ENCODE results near the gene CLNK. TPM values are rescaled to one million over a fixed set of nuclear protein-coding genes. Genes with fewer than 3 reads are reported as not detected.
"Not testable (repeated sequence)": the region's sequence is repeated elsewhere in the genome, so short reads cannot be mapped to it uniquely, and the experiment has no call there.

The CLNK gene
- total RNA-seq, 1 donor from 2014 or later, result not detected

DNA sequence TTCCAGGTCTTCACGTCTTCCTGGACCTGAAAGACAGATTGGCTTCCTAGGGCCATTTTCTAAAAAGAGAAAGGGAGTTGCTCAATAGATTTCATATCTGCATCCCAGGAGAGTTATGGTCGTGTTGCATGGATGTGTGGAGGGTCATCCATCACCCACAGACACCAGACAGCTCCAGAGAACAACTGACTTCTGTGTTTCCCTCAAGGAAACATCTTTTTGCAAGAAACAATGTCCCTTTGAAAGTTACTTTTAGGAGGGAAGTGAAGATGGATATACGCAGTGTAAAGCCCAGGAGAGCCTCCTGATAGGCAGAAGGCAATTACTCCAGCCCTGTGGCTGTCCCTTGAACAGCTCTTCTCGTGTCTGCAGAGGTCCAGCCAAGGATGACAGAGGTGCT, 108.3 kb downstream of the CLNK start:
- DNase-seq, result no peak

DNA sequence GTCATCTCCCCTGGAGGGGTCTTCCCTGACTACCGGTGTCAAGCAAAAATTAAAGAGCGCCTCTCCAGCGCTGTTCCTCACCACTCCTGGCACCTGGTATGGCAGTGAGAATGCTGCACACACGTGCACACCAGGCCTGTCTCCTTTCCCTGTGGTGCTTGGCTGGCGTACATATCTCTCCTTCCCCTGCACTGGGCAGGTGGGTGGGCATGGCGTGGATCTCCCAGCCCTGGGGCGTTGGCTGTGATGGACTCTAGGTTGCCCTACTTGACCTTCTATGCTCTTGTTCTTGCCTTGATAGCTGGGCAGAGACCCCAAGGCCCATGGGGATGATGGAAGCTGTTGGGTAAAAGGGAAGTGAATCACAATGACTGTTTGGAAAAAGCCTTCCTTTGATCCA, 109.2 kb downstream of the CLNK start:
- no peak for DNase-seq

DNA sequence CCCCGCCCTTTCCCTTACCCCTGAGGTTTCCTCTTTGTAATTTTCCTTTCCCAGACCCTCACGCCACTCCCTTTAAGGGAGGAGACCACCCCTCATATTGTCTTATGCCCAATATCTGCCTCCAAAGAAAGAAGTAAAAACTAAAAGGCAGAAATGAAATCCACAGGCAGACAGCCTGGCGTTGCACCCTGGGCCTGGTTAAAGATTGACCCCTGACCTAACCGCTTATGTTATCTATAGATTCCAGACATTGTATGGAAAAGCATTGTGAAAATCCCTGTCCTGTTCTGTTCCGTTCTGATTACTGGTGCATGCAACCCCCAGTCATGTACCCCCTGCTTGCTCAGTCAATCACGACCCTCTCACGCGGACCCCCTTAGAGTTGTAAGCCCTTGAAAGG, 110.0 kb downstream of the CLNK start:
- DNase-seq, result not testable (repeated sequence)

DNA sequence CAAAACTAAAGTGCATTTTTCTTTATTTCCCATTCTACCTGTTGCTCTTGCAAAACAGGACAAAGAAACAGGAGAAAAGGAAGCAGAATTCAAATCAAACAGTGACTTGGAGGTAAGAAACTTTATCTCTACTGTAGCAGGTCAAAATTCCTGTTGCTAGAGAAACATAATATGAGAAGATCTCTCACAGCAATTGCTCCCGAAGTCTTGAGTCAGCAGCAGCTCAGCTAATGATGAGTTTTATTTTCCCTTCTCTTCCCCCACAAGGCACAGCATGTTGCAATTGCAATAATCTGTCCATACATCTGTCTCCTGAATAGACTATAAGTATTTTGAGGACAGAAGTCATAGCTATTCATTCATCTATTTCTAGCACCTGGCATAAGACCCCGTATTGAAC, 112.7 kb downstream of the CLNK start:
- DNase-seq, result no peak

DNA sequence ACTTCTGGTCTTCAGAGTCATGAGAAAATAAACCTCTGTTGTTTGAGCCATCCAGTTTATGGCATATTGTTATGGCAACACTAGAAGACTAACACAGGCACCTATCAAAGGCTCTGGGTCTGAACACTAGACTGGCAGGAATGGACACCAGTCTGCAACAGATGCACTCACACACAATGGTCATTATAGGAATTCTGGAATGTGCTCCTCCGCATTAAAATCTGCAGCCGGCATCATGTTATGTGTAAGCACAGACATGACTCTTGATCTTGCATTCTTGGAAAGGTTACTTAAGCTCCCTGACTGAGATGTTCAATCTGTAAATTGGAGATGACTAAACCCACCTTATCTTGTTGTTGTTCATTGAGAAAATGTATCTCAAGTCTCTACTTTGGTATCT, 115.1 kb downstream of the CLNK start:
- DNase-seq, result no peak

DNA sequence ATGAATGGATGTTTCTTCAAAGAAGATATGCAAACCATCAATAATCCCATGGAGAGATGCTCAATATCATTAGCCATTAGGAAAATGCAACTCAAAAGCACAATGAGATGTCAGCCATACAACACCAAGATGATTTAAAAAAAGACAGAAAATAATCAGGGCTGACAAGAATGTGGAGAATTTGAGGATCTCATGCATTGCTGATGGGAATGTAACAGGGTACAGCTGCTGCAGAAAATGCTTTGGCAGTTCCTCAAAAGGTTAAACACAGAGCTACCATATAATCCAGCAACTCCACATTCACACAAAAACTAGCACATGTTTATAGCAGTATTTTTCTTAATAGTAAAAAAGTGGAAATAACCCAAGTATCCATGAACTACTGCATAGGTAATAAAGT, 116.8 kb downstream of the CLNK start:
- DNase-seq, result no peak

DNA sequence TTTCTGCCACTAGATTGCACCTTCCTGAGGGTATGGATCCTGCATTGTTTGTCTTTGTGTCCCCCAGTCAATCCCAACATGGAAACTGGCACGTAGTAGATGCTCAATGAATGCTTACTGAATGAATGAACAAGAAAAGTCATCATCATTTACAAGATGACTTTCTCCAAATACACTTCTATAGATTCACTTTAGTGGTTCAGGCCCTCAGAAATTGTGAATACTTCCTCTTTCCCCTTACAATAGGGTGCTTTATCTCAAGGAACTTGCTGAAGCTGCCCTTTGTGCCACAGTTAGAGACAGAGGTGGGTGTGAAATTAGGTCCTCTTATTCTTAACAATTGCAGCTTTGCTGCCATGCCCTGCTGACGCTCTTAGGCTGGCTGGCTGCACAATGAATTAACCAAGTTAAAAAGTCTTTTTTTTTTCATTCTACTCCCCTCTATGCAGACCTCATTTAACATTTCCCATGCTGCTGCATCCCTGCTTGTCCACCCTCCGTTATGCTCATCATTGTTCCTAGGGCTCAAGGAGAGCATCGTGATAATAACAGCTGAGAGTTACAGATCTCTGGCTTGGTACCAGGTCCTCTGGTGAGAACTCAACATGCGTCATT, 119.3 kb downstream of the CLNK start:
- no peak for DNase-seq

DNA sequence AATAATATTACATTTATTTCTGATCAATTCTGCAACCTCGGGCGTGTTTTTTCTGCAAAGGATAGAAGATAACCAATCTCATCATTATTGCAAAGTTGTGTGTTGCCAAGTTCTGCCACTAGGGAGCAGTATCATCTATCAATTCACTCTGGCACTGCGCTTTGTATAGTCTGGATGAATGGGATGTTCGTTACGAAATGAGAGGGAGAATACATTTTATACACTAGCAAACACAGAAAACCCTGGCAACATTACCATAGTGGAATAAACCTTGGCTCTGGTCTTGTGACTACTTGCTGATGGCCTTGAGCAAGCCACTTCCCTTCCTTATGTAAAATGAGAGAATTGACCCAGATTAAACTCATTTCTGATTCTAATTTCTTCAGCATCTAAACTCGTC, 129.9 kb downstream of the CLNK start:
- DNase-seq, result peak; percentile 78

DNA sequence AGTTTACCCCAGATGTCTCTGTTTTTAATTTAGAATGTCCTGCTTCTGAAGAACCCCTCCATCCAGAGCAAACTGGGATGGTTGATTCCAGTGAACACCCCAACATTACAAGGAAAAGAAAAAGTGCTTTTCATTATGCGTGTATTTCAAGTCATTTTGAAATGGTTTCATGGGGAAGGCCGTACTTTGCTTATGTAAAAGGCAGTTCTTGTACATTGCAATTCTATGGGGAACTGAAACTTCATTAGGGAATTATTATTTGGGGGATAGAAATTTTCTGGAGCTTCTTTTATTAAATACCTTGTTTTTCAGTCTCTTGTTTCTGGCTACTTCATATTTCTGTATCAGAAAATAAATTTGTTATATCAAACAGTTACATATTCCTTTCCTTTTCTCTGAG, 130.4 kb downstream of the CLNK start:
- DNase-seq, result no peak

DNA sequence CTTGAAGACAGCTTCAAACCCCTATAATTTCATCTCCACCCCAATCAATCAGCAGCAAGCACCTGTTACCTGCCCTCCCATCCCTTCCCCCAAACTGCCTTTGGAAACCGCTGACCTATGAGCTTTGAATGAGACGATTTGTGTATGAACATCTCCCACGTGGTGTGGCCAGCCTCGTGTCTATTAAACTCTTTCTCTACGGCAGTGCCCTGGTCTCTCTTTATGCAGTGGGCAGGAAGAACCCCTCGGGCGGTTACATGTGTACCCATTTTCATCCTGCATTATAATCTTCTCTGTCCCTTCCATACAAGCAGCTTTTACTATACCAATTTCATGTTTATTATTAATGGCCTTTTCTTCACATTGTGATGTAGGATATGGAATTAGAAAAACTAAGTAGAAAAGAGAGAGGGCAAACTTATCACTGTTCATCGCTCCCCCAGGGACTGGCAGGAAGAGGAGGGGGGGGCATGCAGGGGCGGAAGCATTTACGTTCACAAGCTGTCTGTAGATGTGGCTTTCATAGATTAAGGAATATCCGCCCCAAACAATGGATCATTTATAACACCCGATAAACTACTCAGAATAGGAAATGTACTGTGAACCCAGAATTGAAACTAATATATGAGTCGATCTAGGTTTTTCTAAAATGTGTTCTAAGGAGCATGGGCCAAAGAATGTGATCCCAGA, 131.8 kb downstream of the CLNK start:
- DNase-seq, result no peak

DNA sequence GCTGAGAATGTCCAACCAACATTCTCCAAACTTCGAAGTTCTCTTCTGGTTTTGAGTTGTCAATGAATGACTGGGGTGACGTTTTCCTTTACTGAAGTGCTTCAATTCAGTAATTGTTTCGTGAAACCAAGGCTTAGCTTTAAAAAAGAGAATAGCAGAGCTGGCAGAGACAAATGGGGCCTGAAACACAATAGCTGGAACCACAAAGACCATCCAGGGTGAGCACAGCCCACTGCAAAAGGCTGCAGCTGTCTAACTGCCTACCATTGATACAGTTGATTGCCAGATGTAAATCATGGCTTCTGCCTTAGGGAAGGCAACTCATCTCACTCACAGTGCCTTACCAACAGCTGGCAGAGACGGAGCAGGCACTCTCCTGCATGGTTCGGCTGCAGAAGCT, 148.7 kb downstream of the CLNK start:
- no peak for DNase-seq

DNA sequence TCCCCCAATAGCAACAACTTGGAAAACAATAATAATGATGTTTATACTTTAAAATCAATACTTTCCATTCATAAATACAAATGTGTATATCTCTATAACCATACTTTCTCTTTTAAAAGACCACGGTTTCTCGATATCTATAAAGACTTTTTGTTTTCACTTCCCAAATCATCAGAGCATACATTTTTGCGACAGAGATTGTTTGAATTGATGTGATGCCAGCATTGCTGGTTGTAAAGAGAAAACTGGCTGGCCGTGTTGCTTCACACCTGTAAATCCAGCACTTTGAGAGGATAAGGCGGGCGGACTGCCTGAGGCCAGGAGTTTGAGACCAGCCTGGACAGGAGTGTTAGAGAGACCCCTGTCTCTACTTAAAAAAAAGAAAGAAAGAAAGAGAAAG, 149.7 kb downstream of the CLNK start:
- no peak for DNase-seq

DNA sequence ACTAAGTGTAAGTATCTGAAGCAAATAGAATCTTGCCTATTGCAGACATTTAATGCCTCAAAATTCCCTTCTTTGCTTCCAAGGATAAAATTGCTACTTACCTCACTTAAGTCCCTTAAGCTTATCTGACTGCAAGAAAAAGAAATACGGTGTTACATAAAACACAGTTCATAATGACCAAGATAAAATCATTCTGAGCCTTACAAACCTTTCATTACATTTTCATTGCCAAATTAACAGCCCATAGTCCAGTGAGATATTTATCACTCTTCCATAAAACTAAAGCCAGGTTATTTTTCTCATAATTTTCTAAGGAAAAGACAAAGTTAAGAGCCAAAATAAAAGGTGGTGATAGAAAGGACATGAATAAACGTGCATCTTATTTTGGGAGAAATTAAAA, 152.4 kb downstream of the CLNK start:
- DNase-seq, result no peak

DNA sequence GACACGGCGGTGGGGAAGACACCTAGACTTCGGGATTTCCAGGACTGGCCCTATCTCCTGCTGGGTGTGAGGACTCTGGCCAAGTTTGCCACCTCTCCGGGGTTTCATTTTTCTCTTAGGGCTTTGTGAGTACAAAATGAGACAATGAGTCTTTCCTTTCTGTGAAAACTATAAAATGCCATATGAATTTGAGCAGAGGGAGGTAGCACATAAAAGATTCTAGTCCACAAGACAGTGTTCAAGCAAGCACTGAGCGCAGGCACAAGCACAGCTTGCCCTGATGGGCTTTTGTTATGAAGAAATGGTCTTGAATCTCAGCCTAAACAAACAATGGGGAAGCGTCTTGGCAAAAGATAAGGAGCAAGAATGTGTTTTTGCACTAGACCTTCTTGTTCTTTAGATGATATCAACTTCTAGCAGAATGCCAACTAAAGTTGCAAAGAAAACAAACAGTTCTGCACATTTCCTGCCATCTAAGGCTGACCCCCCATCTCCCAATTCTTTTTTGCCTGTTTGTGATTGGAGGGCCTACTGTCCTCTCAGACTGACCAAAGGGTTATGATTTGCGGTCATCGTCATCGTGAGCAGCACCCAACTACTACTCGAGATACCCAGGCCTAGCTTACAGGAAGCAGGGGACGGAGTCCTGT, 154.3 kb downstream of the CLNK start:
- DNase-seq, result no peak

DNA sequence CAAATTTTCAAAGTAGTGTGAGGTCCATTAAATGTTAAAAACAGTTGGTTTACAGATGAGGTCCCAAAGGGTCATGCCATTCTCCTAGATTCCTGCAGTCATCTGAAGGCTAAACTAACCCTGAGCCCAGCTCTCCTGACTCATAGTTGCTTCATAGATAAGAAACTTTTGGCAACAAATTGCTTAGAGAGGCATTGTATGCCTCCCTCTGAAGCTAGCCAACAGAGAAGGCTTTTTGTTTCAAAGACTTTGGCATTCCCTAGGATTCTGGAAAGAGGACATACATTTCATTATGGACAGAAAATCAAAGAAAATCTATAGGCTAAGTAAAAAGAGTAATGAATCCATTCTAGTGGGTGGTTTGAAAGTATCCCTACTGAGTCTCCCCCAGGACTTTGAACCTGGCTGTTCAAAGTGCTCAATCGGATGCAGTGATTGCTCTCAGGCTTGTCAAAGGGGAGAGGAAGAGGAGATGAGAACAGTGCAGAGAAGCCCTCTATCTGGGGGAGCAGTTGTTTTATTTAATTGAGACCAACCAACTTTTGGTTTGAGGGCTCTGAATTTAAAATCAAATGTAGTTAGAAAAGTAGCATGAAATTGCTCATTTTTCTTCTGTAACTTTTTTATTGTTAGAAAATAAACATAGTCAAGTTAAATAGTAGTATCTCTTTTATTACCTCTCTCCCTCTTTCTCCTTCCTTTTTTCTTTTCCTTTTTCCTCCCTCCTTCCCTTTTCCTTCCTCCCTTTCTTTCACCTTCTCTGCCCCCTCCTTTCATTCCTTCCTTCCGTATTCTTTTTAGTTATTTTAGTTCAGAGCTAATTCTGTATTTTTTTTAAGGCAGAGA, 155.1 kb downstream of the CLNK start:
- DNase-seq, result no peak

DNA sequence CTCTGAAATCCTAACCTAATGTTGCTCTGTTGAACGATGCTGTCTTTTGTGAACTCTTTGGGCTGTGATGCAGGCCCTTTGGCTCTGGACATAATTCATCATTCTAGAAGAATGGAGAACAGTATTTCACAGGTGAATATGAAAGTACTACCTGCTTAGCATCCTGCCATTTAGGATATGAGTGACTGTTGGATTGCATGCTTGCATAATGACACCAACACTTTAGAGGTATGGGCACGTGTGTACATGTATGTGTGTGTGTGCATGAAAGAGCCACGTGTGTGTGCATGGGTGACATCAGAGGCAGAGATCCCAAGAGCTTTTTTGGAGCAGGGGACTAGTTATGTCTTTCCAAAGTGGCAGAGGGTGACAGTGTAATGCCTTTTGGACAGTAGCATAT, 157.1 kb downstream of the CLNK start:
- DNase-seq, result no peak

DNA sequence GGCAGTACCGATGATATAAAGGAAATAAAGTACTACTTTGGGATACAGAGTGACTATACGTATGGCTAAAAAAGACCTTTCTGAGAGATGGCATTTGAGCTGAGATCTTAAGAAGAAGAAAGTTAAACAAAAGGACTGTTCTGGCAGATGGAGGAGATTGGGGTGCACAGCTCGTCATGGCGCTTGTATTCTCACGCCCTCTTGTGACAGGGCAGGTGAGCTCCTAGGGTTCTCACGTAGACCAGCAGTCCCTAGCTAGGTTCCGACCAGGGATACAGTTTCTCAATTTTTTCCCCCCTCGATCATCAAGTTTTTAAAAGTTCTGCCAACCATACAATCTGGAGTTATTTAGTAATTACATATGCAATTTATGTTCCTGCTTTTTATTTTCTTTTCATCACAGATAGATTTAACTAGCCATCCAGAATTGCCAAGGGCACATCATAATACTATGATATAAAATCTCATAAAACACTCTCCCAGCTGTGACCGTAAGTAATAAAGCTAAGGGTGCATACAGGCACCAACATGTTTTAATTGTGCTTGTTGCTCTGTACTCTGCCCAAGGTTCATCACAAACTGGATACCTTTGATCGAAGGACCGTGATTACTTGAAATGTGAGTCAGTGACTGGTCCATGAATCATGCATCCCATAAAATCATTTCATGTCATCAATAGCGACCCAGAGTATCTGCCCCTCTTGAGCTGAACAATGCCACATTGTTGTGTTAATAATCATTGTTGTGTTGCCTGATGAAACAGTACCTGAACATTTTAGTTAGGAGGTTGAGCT, 157.9 kb downstream of the CLNK start:
- no peak for DNase-seq

DNA sequence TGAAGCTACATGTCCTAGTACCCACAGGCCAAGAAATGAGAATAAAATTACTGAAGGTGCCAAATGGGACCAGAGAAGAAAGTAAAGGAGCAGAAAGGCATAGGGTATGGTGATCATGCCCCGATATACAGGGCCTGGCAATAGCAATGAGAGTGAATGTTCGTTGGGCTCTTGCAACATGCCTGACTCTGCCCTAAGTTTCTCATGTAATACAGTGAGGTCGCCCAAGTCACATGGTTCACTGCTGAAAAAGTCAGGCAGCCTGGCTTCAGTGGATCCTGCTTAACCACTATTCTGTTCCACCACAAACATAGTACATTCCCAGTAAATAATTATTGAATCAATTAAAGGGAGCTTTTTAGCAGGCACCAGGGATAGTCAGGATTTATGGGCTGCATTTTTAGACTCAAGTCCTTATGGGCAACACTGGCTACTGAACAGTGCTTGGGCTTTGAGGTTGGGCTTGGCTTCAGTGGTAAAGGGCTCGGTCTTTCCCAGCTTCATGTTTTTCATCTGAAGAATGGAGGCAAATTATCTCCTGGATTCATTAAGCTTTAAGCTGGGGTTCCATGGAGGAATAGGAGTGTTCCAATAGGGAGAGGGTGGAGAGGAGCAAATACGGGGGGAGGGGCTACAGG, 160.3 kb downstream of the CLNK start:
- DNase-seq, result no peak

DNA sequence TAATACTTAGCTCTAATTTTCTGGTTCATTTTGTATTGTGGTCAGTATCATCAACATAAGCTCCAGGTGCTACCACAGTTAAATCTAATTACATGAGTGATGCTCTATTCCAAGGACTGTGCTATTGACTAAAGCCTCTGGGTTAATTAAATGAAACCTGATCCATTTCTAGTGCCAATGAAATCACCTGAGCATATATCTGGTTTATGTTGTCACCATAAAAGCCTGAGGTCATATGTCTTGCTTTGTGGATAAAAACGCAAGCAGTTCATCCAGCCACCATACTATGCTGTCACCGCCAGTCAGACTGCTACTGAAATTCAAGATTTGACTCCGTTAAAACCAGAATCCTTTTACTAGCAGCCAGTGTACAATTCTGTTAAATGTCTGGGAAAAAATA, 163.1 kb downstream of the CLNK start:
- DNase-seq, result no peak

DNA sequence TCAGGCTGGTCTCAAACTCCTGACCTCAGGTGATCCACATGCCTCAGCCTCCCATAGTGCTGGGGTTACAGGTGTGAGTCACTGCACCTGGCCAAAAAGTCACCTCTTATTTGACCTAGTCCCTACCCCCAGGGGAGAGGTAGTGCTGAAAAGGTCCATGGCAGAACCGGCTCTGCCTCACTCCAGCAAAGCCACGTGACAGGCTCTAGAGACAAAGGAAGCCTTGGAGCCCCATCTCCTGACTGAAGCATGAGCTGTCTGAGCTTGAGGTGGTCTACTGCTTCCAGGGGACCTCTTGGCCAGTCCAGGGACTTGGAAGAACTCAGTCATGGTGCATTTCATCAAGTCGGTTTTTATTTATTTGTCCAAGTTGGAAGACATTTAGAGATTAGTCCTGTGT, 174.8 kb downstream of the CLNK start:
- no peak for DNase-seq

DNA sequence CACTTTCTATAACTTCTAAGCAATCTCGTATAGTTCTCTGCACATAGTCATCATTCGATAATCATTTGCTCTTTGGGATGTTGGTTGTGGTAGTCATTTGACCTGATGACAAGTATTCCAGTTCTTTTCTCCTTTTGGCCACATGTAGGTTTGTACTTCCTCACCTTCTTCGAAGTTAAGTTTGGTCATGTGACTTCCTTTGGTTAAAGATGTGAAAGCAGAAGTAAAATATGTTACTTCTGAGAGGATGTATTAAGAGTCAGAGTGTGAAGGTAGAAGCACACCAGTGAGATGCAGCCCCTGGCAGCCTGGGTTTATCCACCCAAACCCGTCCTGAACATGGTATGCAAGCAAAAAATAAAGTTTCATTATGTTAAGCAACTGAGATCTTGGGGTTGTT, 178.5 kb downstream of the CLNK start:
- no peak for DNase-seq
